SU-DHL-6 (cell line): ENCODE data around the gene COX14.

ENCODE experiments used
- H2AFZ ChIP-seq: fragments of 200-600 bp; sonication (generic); 2 replicates; pipeline ENCODE4 v1.6.1; 2014; ENCODE audit warnings: low read depth, mild to moderate bottlenecking, moderate library complexity, mixed read lengths, antibody characterized with exemption, low read length; ENCODE audit not compliant: severe bottlenecking
- H3F3A ChIP-seq: fragments of 200-600 bp; shearing (Covaris generic); 2 replicates; pipeline ENCODE4 v1.6.0; 2016; ENCODE audit warnings: antibody characterized with exemption, mild to moderate bottlenecking; ENCODE audit not compliant: insufficient read depth
- H3K27ac ChIP-seq: fragments of 200-600 bp; sonication (generic); 2 replicates; pipeline ENCODE4 v1.5.1; 2016; ENCODE audit warnings: low read depth, mild to moderate bottlenecking, low read length, moderate library complexity, mixed read lengths
- H3K27me3 ChIP-seq: fragments of 200-600 bp; sonication (generic), shearing (Covaris generic); 2 replicates; pipeline ENCODE4 v1.6.0; 2014; ENCODE audit warnings: mild to moderate bottlenecking, low read length
- H3K36me3 ChIP-seq: fragments of 200-600 bp; sonication (generic); 2 replicates; pipeline ENCODE4 v1.6.1; 2014; ENCODE audit warnings: mild to moderate bottlenecking, low read length, mixed read lengths
- H3K4me2 ChIP-seq: fragments of 300-600, 200-600 bp; shearing (Covaris generic), sonication (generic); 2 replicates; pipeline ENCODE4 v1.6.0; 2014; ENCODE audit warnings: low read length, low read depth, mild to moderate bottlenecking; ENCODE audit not compliant: poor library complexity, severe bottlenecking
- H3K4me3 ChIP-seq: fragments of 200-600 bp; sonication (generic); 2 replicates; pipeline ENCODE4 v1.5.1; 2014; ENCODE audit warnings: antibody characterized with exemption, low read length, mild to moderate bottlenecking, mixed read lengths; ENCODE audit not compliant: insufficient read depth, poor library complexity, severe bottlenecking
- H3K79me2 ChIP-seq: fragments of 200-600 bp; sonication (generic); 2 replicates; pipeline ENCODE4 v1.6.1; 2014; ENCODE audit warnings: mild to moderate bottlenecking, low read length, moderate library complexity; ENCODE audit not compliant: insufficient read depth
- H3K9ac ChIP-seq: fragments of 200-600 bp; sonication (generic); 2 replicates; pipeline ENCODE4 v1.7.0; 2014; ENCODE audit warnings: mild to moderate bottlenecking, low read length
- H3K9me2 ChIP-seq: fragments of 200-600 bp; sonication (generic); replicated peaks from 2 replicates; pipeline ENCODE4 v1.6.1; 2014; ENCODE audit warnings: low read length; ENCODE audit not compliant: insufficient read depth
- H3K9me3 ChIP-seq: fragments of 200-600 bp; sonication (generic); 2 replicates; pipeline ENCODE4 v1.6.1; 2014; ENCODE audit warnings: low read length, mixed read lengths; ENCODE audit not compliant: insufficient read depth
- H4K20me1 ChIP-seq: fragments of 200-600 bp; sonication (generic); 2 replicates; pipeline ENCODE4 v1.6.1; 2014; ENCODE audit warnings: low read depth, mild to moderate bottlenecking, antibody characterized with exemption, low read length, moderate library complexity, mixed read lengths
- EZH2phosphoT487 ChIP-seq: fragments of 200-600 bp; sonication (generic), shearing (Covaris generic); conservative IDR thresholded peaks from 2 replicates; pipeline ENCODE4 v1.6.1; 2018; ENCODE audit warnings: mild to moderate bottlenecking, antibody characterized with exemption, low read length, moderate library complexity, mixed read lengths
- TF ChIP-seq, protein P1 (sequence below): fragments of 200-600 bp; sonication (generic); IDR thresholded peaks from one replicate; pipeline ENCODE4 v1.5.1; 2017; ENCODE audit warnings: antibody characterized with exemption, mild to moderate bottlenecking, low read length, moderate library complexity; ENCODE audit not compliant: insufficient read depth, poor library complexity, severe bottlenecking

The COX14 gene

GRCh38 chr12:50089730-50090129 lies 22.3 kb upstream of the COX14 start:
- Histone ChIP-seq H3K79me2 (no peaks in the 10 kb centered on the region; the same call in 1 of the 2 replicates), H3K4me3 (no peak overlapping the region), H2AFZ (no peak overlapping the region), H4K20me1 (no peaks in the 10 kb centered on the region), H3K9ac (no peak overlapping the region), H3K27me3 (no peaks in the 10 kb centered on the region), H3F3A (peaks cover 22% of the 10 kb centered on the region), H3K4me2 (no peak overlapping the region), H3K36me3 (peaks cover 23% of the 10 kb centered on the region), H3K9me3 (no peaks in the 10 kb centered on the region), H3K9me2 (no peaks in the 10 kb centered on the region), H3K27ac (no peak overlapping the region)
- TF ChIP-seq, protein P1, sequence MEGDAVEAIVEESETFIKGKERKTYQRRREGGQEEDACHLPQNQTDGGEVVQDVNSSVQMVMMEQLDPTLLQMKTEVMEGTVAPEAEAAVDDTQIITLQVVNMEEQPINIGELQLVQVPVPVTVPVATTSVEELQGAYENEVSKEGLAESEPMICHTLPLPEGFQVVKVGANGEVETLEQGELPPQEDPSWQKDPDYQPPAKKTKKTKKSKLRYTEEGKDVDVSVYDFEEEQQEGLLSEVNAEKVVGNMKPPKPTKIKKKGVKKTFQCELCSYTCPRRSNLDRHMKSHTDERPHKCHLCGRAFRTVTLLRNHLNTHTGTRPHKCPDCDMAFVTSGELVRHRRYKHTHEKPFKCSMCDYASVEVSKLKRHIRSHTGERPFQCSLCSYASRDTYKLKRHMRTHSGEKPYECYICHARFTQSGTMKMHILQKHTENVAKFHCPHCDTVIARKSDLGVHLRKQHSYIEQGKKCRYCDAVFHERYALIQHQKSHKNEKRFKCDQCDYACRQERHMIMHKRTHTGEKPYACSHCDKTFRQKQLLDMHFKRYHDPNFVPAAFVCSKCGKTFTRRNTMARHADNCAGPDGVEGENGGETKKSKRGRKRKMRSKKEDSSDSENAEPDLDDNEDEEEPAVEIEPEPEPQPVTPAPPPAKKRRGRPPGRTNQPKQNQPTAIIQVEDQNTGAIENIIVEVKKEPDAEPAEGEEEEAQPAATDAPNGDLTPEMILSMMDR, result no peak
- TF ChIP-seq EZH2phosphoT487, result no peak

DNA sequence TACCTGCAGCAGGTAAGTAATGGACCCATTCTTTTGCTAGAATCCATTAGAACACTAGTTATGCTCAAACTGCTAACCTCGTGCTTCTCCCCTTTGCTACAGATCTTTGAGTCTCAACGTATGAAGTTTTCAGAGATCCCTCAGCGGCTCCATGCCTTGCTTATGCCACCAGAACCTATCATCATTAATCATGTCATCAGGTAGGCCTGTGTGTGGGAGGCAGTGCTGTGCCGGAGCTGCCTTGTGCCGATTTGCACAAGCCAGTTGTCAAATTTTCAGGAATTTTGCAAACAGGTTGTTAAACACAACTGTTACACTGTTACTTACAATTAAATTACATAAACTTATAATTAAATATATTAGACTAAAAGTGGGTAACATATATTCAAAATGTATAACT lies 21.6 kb upstream of the COX14 start:
- Histone ChIP-seq H3K9ac (no peak overlapping the region), H3K9me3 (no peaks in the 10 kb centered on the region), H3K27ac (no peak overlapping the region), H3K4me2 (no peak overlapping the region), H3F3A (peaks cover 21% of the 10 kb centered on the region), H3K36me3 (peaks cover 23% of the 10 kb centered on the region), H3K9me2 (no peaks in the 10 kb centered on the region), H3K27me3 (no peaks in the 10 kb centered on the region), H4K20me1 (no peaks in the 10 kb centered on the region), H3K4me3 (no peak overlapping the region), H2AFZ (no peak overlapping the region), H3K79me2 (no peaks in the 10 kb centered on the region; the same call in 1 of the 2 replicates)
- no peak for TF ChIP-seq EZH2phosphoT487
- TF ChIP-seq, protein P1, result no peak

DNA sequence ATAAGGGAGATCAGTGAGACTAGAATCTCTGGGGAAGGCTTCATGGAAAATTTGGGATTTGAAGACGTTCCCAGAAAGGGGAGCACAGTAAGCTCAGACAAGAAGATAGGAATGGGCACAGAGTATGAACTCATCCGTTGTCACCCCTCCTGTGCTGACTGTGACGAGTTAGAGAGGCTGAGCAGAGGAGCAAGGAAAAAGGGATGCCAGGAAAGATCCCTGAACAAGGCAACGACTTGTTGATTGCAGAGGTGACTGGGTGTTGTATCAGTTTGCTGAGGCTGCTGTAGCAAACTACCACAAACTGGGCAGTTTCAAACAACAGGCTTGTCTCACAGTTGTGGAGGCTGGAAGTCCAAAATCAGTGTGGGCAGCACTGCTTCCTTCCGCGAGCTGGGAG lies 14.1 kb upstream of the COX14 start:
- Histone ChIP-seq H3K36me3 (peaks cover 12% of the 10 kb centered on the region; the same call in 1 of the 2 replicates), H3F3A (no peaks in the 10 kb centered on the region), H3K9me3 (no peaks in the 10 kb centered on the region), H3K79me2 (no peaks in the 10 kb centered on the region), H4K20me1 (no peaks in the 10 kb centered on the region), H3K9me2 (no peaks in the 10 kb centered on the region), H3K27ac (no peak overlapping the region), H2AFZ (no peak overlapping the region), H3K27me3 (no peaks in the 10 kb centered on the region), H3K9ac (no peak overlapping the region), H3K4me3 (no peak overlapping the region), H3K4me2 (no peak overlapping the region)
- no peak for TF ChIP-seq EZH2phosphoT487
- TF ChIP-seq, protein P1, result no peak
